ENCODE data around the gene SETDB1. TPM values are rescaled to one million over a fixed set of nuclear protein-coding genes. Genes with fewer than 3 reads are reported as not detected.
"Not testable (repeated sequence)": the region's sequence is repeated elsewhere in the genome, so short reads cannot be mapped to it uniquely, and the experiment has no call there.

Gene SETDB1
- total and polyA plus RNA-seq, 2 of the 13 experiments (the other 11 are each of a cell fraction or from before 2014, with no cell fraction given) = 33.1 to 34.6 TPM

DNA sequence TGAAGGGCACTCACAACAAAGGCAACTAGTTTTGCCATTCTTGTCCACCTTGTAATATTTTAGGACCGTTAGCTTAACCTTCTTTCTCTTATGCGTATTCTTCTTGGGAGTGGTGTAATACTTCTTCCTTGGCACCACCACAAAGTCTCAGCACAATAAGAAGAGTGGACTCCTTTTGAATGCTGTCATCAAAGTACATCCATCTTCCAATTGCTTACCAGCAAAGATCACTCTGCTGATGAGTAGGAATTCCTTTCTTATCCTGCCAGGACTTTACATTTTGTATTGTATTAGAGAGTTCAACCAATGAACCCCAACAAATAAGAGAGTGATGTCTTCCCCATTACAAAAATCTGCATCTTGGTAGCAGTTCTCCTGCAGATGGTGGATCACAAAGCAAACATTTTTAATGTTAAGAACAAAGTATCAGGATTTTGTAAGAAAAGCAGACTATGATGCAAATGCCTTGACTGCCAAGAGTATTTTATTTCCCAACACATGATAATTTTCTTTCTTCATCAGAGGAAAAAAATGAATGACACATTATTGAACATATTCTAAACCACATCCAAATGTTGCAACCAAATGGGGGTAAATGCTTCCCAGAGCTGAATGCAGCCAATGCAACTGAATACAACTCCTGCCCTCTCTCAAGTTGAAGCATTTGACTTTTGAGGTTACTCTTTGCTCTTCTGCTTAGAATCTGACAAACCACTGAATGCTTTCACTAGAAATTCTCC lies 44.7 kb upstream of the SETDB1 start:
- intact Hi-C loops (cut with micrococcal nuclease; ENCODE audit: unreplicated experiment) = no loop called here
- Histone ChIP-seq H3K27me3 (ENCODE audit: control insufficient read depth in 1 of 2, insufficient read depth in 2 of 2, low read length in 2 of 2) (no peaks in the 10 kb centered on the region), H3K27ac (ENCODE audit: extremely low read length, insufficient read depth, low read length) (no peak overlapping the region), H3K4me3 (replicated peaks in 1 of 3; ENCODE audit: insufficient read depth in 1 of 3, low read depth in 2 of 3, low read length in 3 of 3) (no peak overlapping the region), H3K36me3 (replicated peaks in 1 of 2; ENCODE audit: control insufficient read depth in 1 of 2, insufficient read depth in 2 of 2, low read length in 2 of 2) (no peaks in the 10 kb centered on the region), H4K20me1 (ENCODE audit: insufficient read depth, low read length) (no peaks in the 10 kb centered on the region), H3K79me2 (ENCODE audit: insufficient read depth, low read length) (no peaks in the 10 kb centered on the region), H3K4me1 (ENCODE audit: insufficient read depth, low read length) (peaks cover 12% of the 10 kb centered on the region), H3K4me2 (ENCODE audit: low read depth, low read length) (no peak overlapping the region), H3K9ac (ENCODE audit: insufficient read depth, low read depth, low read length) (no peak overlapping the region), H2AFZ (ENCODE audit: low read length) (no peak overlapping the region), H3K9me3 (ENCODE audit: low read length) (no peaks in the 10 kb centered on the region)
- in situ Hi-C loops (cut with HindIII; ENCODE audit: extremely low pct_ligation_motif_present, low pct_unique_long_range_greater_than_20kb) = no loop called here
- no peak for DNase-seq (ENCODE audit: low spot score)
- ATAC-seq = no peak
- no peak for FAIRE-seq
- ChIA-PET POLR2A (no interaction called here), CTCF (ENCODE audit: low intra/inter-chr PET ratio, low total read pairs) (no interaction called here)
- 48% methylated on average over 2 of the region's 2 CpGs for WGBS (ENCODE audit: low lambda C conversion rate)
- BruUV-seq (replicated peaks) = no TSS peak
- TF ChIP-seq RORA (CRISPR knock-in tag; IDR thresholded peaks at IDR 0.05) (no peak), CEBPB (IDR thresholded peaks at IDR 0.05; ENCODE audit: borderline replicate concordance, low read depth, low read length) (peak; percentile 57; the same call in 1 of the 2 replicates), HOXA5 (CRISPR knock-in tag; IDR thresholded peaks at IDR 0.05) (no peak), TARDBP (CRISPR knock-in tag; IDR thresholded peaks at IDR 0.05) (no peak)

DNA sequence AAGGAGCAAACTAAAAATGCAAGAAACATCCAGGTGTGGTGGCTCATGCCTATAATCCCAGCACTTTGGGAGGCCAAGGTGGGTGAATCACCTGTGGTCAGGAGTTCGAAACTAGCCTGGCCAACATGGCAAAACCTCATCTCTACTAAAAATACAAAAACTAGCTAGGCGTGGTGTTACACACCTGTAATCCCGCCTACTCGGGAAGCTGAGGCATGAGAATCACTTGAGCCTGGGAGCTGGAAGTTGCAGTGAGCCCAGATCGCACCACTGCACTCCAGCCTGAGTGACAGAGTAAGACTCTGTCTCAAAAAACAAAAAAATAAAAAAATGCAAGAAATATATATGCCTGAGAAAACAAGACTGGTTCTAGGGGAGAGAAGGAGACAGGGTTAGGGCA lies 43.0 kb upstream of the SETDB1 start:
- H3K27me3 ChIP-seq (ENCODE audit: control insufficient read depth in 1 of 2, insufficient read depth in 2 of 2, low read length in 2 of 2); H4K20me1 ChIP-seq (ENCODE audit: insufficient read depth, low read length); DNase-seq (ENCODE audit: low spot score); H3K4me3 ChIP-seq (replicated peaks in 1 of 3; ENCODE audit: insufficient read depth in 1 of 3, low read depth in 2 of 3, low read length in 3 of 3); H3K4me2 ChIP-seq (ENCODE audit: low read depth, low read length); H3K9me3 ChIP-seq (ENCODE audit: low read length); BruUV-seq (replicated peaks); H2AFZ ChIP-seq (ENCODE audit: low read length); in situ Hi-C loops (cut with HindIII; ENCODE audit: extremely low pct_ligation_motif_present, low pct_unique_long_range_greater_than_20kb); H3K36me3 ChIP-seq (replicated peaks in 1 of 2; ENCODE audit: control insufficient read depth in 1 of 2, insufficient read depth in 2 of 2, low read length in 2 of 2); H3K9ac ChIP-seq (ENCODE audit: insufficient read depth, low read depth, low read length); intact Hi-C loops (cut with micrococcal nuclease; ENCODE audit: unreplicated experiment); CTCF ChIA-PET (ENCODE audit: low intra/inter-chr PET ratio, low total read pairs); POLR2A ChIA-PET; H3K79me2 ChIP-seq (ENCODE audit: insufficient read depth, low read length); FAIRE-seq; ATAC-seq; H3K27ac ChIP-seq (ENCODE audit: extremely low read length, insufficient read depth, low read length); H3K4me1 ChIP-seq (ENCODE audit: insufficient read depth, low read length): not testable (repeated sequence)
- WGBS (ENCODE audit: low lambda C conversion rate) = 81% methylated on average over 5 of the region's 5 CpGs
